Germinal center (tissue), 1 donor: Measurements from ENCODE around the gene ADCY2.

Source experiments
- DNase-seq: peaks from one replicate; pipeline ENCODE4 v3.0.0; 2012; ENCODE audit warnings: mixed read lengths, low spot score

ADCY2 gene

DNA sequence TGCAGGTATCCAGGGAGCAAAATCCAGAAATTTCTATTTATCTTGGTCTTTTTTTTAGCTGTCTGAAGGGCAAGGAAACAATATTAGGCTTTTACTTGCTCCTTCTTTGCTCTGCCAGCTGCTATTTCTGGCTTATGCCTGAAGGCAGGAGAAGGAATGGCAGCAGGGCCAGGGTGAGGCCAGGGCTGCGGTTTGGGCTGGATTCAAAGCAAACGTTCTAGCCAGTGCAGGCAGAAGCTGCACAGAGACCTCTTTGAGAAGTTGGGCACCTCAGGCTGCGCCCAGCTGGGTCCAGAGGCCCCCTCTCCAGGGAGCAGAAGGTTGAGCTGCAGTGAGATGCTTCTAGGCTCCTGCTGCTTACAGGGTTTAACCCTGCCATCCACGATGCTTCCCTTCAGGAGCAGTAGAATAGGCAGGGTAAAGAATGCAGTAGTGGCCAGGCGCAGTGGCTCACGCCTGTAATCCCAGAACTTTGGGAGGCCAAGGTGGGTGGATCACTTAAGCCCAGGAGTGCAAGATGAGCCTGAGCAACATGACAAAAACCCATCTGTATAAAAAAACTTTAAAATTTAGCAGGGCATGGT is 201.2 kb downstream of the ADCY2 start:
- DNase-seq = no peak

- DNase-seq = no peak
Measured at GRCh38 chr5:7606840-7607465, 211.0 kb downstream of the ADCY2 start.

GRCh38 chr5:7608772-7609171 is 212.8 kb downstream of the ADCY2 start:
- no peak for DNase-seq

GRCh38 chr5:7609726-7610125 is 213.8 kb downstream of the ADCY2 start:
- DNase-seq = no peak

- no peak for DNase-seq
Measured at GRCh38 chr5:7610531-7611177, 214.7 kb downstream of the ADCY2 start.

DNA sequence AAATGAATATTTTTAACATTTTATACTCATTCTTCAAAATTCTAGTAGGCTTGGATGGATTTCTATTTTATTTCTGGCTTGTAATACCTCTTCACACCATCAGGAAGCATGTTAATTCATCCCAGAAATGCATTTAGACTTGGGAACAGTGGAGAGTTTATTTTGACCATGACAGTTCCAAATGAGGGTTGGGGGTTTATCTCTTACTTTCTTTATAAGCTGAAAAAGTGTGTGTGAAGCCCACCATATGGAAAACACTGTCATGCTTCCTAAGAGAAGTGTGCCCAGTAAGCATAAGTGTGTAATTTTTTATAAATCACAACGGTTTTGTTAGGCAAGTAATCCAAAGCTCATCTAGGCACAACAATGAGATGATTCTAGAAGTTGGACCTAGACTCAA is 215.6 kb downstream of the ADCY2 start:
- no peak for DNase-seq

DNA sequence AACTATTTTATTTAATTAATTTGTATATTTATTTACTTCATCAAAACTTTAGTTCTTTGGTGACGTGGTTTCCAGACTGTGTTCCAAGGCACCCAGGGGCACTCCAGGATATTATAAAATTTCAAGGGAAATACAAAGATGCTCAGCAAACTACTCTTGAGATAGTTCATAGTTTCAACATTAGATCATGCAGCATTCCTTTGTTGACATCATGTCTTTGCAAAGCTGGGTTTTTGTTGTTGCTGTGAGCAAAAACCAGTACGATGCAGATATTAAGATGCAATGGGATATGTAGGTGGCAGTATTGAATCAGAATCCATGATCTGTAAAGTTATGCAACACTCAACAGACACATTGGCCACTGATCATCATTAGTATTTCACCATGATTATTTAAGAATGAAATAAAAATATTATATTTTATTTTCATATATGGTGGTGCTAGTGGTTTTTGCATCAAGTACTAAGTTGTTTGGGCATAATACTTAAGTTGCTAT is 219.7 kb downstream of the ADCY2 start:
- DNase-seq = no peak

- no peak for DNase-seq
Measured at GRCh38 chr5:7616897-7617296, 221.0 kb downstream of the ADCY2 start.

GRCh38 chr5:7622498-7622897 is 226.6 kb downstream of the ADCY2 start:
- no peak for DNase-seq

- DNase-seq = no peak
Measured at GRCh38 chr5:7625740-7626139, 229.8 kb downstream of the ADCY2 start.

- no peak for DNase-seq
Measured at GRCh38 chr5:7628248-7628647, 232.3 kb downstream of the ADCY2 start.

GRCh38 chr5:7628820-7629219 is 232.9 kb downstream of the ADCY2 start:
- no peak for DNase-seq

DNA sequence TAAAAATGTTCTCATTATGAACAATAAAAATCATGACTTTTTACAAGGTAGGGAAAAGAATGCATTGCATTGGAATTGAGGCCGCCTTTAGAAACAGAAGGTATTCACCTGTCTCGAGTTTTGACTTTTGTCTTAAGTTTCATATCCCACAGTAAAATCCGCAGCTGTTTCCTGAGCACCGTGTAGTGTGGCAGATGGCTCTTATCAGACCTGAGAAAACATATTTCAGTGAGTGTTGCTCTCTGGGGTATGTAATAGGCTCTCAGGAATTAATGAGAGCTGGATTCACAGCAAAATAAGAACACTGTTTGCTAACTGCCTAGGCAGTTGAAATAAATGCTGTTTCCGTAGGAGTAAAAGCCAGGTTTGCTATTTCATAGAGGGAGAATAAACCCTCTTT is 233.6 kb downstream of the ADCY2 start:
- DNase-seq = no peak

- no peak for DNase-seq
Measured at GRCh38 chr5:7634837-7635236, 238.9 kb downstream of the ADCY2 start.

- DNase-seq = no peak
Measured at GRCh38 chr5:7638456-7638855, 242.5 kb downstream of the ADCY2 start.

DNA sequence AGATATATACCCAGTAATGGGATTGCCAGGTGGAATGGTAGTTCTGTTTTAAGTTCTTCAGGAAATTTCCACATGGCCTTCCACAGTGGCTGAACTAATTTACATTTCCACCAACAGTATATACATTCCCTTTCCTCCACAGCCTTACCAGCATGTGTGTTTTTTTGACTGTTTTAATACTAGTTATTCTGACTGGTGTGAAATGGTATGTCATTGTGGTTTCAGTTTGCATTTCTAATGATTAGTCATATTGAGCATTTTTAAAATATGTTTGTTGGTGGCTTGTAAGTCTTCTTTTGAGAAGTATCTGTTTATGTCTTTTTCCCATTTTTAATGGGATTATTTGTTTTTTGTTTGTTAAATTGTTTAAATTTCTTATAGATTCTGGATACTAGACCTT is 246.1 kb downstream of the ADCY2 start:
- DNase-seq = no peak

DNA sequence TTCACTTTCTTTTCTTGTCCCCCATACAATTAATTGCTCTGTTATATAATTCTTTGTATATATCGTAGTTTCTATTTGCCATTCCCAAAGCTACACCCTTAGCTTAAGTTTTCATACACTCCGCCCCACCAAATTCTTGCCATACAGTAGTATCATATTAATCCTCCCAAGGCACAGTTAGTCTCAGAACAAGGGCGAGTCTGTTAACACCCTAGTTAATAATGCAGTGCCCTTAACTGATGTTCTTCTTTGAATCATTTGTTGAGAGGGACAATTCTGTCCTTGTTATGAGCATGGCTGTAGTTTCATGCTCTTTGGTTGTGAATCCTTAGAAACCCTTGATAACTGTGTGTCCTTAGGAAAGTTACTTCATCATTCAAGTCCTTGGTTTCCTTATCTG is 248.8 kb downstream of the ADCY2 start:
- DNase-seq = no peak

DNA sequence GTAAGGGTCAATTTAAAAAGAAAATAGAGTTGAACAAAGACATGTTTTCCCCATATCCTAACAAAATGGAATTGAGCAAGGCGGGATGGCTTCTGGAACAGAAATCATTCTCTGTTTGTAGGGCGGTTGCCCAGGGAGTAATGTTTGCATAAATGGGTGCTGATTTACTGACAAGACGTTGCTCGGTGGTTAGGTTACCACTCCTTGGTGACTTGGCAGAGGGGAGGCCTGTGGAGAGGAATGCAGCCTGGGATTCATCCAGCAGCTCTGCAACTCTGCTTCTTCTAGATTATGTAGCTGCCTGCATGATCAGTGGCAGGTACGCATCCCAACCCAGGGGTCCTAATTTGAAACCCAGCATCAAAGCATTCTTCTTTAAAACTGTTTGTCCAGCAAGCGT is 254.8 kb downstream of the ADCY2 start:
- DNase-seq = no peak

DNA sequence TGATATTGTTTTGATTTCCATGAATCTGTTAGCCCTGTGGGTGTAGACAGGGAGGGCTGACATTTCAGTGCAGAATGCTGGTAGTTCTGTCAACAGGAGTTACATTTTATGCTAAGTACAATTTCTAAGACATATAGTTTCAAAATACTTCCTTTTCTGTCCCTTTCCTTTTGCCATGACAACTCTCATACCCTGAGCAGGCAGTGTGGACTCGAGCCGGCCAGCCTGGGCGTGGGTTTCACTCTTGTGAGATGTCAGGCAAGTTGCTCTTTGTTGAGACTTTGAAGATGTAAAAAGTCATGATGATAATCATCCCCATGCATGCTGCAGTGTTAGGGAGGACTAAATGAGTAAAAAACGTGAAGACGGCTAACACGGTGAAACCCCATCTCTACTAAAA is 257.1 kb downstream of the ADCY2 start:
- DNase-seq = no peak

DNA sequence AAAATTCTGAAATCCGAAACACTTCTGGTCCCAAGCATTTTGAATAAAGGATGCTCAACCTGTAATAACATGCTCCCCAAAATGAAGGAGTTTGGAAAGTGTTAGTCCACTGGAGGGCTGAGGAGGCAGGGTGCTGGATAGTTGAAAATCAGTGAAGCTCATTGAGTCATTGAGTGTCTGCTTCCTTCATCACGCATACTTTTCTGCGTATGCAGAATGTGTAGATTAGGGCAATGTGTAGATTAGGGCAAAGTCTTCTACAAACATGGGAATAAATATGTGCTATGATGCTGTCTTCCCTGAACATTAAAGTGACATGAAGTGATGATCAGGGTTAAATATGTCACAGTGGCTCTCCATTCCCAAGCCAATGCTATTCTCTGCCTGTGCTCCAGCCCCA is 261.2 kb downstream of the ADCY2 start:
- DNase-seq = no peak

DNA sequence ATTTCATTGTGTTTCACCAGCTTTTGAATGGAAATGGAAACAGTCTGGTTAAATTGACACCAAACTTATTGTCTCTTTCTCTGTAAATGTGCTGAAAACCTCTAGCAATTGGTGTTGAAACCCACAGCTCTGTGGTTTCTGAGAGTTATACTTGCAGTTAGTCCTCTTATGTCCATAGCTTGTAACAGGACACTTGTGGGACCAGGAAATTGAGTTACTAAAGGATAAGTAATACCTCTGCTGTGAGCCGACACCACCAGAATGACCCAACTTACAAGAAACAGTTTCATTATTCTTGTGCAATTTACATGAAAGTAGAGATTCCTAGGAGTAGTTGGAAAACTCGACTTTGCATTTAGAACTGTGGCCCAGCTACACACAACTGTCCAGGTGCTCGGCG is 263.5 kb downstream of the ADCY2 start:
- DNase-seq = no peak

- no peak for DNase-seq
Measured at GRCh38 chr5:7662289-7662688, 266.4 kb downstream of the ADCY2 start.

- no peak for DNase-seq
Measured at GRCh38 chr5:7663808-7664207, 267.9 kb downstream of the ADCY2 start.

GRCh38 chr5:7664208-7664607 is 268.3 kb downstream of the ADCY2 start:
- DNase-seq = no peak
